Measurements from ENCODE around the gene CNN1.
"Not testable (repeated sequence)": the region's sequence is repeated elsewhere in the genome, so short reads cannot be mapped to it uniquely, and the experiment has no call there.

Gene CNN1

GRCh38 chr19:11564082-11564807, 25.6 kb downstream of the CNN1 start:
- not testable (repeated sequence) for DNase-seq (ENCODE audit: low read depth in 1 of 2, low spot score in 1 of 2)

DNA sequence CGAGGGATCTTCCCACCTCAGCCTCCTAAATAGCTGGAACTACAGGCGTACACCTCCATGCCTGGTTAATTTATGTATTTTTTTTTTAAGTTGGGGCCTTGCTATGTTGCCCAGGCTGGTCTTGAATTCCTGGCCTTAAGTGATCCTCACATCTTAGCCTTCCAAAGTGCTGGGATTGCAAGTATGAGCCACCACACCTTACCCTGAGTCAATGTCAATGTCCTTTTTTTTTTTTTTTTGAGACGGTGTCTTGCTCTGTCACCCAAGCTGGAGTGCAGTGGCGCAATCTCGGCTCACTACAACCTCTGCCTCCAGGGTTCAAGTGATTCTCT, 27.0 kb downstream of the CNN1 start:
- not testable (repeated sequence) for DNase-seq (ENCODE audit: low read depth in 1 of 2, low spot score in 1 of 2)

DNA sequence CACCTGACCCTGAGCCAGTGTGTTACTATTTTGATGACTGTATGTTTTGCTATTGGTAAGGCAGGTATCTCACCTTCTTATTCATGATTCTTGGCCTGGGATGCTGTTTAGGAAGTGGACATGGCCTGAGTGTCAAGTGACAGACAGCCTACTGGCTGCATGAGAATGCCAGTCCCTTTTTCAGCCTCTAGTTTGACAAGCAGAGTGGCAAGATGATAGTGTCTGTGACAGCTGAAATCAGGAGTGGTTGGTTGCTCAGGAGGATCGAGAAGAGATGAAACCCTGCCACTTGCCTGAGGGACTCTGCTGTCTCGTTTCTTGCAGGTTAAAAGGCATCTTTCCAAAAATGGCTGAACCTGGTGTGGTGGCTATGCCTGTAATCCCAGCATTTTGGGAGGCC, 27.5 kb downstream of the CNN1 start:
- DNase-seq (ENCODE audit: low read depth in 1 of 2, low spot score in 1 of 2) = no peak

DNA sequence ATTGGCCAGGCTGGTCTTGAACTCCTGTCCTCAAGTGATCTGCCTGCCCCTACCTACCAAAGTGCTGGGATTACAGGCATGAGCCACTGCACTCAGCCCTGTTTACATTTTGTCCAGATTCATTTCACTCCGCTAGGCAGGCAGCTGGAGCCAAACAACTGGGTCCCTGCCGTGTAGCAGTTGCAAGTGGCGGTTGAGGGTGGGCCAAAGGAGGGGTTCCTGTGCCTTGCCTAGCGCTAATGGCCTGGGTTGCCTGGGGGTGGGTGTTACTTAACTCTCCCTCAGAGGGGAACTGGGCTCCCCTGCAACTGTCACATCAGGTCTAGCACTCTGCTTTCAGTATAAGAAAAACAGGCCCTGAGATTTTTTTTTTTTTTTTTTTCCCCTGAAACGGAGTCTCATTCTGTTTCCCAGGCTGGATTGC, 31.4 kb downstream of the CNN1 start:
- no peak for DNase-seq (ENCODE audit: low read depth in 1 of 2, low spot score in 1 of 2)

- DNase-seq (ENCODE audit: low read depth in 1 of 2, low spot score in 1 of 2) = not testable (repeated sequence)
These were observed 34.7 kb downstream of the CNN1 start for GRCh38 chr19:11573354-11573753.

GRCh38 chr19:11573763-11574162, 35.1 kb downstream of the CNN1 start:
- not testable (repeated sequence) for DNase-seq (ENCODE audit: low read depth in 1 of 2, low spot score in 1 of 2)

DNA sequence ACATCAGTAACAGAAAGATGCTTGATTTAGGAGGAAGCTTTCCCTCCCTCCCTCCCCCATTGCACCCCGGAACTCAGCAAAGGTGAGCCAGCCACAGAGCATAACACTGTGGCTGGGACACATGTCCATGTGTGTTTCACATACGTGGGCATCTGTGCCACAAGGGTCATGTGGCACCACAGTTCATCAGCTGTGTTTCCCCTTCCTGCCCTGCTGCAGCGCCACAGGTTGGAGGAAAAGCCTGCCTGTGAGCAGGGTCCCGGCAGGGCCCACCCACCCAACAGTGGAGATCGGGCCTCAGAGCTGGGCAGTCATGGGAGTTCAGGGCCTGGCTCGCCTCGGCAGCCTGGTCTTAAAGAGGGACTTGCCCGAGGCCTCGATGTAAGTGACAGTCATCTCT, 36.0 kb downstream of the CNN1 start:
- no peak for DNase-seq (ENCODE audit: low read depth in 1 of 2, low spot score in 1 of 2)

- no peak for DNase-seq (ENCODE audit: low read depth in 1 of 2, low spot score in 1 of 2)
These were observed 37.6 kb downstream of the CNN1 start for GRCh38 chr19:11576227-11576626.

DNA sequence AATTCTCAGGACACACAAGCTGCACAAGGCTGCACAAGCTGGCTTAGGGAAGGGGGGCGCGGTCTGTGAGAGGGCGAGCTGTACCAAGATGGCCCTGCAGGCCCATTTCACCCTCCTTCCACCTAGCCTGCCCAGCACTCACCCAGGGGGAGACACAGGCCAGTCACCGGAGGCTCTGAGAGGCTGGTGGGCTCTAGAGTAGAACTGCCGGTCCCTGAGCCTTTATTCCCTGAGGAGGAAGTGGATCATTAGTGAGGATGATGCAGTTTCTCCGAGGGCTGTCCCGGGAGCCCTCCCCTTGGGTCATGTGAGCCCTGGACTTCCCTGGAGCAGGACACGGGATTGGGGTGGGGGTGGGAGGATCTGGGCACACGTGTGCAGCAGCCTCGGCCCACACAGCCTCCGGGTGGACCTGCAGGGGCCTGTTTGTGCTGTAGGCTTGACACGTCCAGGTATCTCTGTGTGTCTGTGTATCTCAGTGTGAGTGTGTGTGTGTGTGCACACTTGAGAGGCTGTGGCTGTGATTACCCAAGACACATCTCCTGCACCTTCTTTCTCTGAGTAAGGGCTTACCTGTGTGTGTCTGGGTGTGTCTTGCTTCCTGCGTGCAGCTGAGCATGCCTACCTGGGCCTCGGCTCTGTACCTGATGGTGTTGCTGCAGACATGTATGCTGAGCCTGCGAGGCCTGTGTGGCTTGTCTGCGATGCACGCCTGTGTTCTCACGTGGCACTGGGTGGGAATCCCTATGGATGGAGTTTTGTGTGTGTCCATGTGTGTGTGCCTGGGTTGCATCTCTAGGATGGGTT, 39.0 kb downstream of the CNN1 start, which contains the start of gene ACP5:
TSS of gene ACP5 (minus strand) at position 195 of the 807 bp plus-strand sequence. CDS start 328 bp downstream, outside the sequence.
- no peak for DNase-seq (ENCODE audit: low read depth in 1 of 2, low spot score in 1 of 2)

GRCh38 chr19:11578258-11579142, 39.8 kb downstream of the CNN1 start:
- DNase-seq (ENCODE audit: low read depth in 1 of 2, low spot score in 1 of 2) = no peak

GRCh38 chr19:11580116-11580515, 41.5 kb downstream of the CNN1 start:
- DNase-seq (ENCODE audit: low read depth in 1 of 2, low spot score in 1 of 2) = no peak

GRCh38 chr19:11581740-11582139, 43.1 kb downstream of the CNN1 start:
- DNase-seq (ENCODE audit: low read depth in 1 of 2, low spot score in 1 of 2) = no peak

DNA sequence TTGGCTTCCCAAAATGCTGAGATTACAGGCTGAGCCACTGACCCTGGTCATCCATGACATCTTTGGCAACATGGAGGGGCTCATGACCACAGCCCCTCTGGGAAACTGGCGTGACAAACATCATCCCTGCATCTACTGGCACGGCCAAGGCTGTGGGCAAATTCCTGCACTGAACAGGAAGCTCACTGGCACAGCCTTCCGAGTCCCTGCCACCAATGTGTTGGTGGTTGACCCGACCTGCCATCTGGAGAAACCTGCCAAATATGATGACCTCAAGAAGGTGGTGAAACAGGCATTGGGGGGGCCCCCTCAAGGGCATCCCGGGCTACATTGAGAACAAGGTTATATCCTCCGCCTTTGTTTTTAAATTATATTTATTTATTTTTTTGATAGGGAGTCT, 47.7 kb downstream of the CNN1 start:
- DNase-seq (ENCODE audit: low read depth in 1 of 2, low spot score in 1 of 2) = no peak

DNA sequence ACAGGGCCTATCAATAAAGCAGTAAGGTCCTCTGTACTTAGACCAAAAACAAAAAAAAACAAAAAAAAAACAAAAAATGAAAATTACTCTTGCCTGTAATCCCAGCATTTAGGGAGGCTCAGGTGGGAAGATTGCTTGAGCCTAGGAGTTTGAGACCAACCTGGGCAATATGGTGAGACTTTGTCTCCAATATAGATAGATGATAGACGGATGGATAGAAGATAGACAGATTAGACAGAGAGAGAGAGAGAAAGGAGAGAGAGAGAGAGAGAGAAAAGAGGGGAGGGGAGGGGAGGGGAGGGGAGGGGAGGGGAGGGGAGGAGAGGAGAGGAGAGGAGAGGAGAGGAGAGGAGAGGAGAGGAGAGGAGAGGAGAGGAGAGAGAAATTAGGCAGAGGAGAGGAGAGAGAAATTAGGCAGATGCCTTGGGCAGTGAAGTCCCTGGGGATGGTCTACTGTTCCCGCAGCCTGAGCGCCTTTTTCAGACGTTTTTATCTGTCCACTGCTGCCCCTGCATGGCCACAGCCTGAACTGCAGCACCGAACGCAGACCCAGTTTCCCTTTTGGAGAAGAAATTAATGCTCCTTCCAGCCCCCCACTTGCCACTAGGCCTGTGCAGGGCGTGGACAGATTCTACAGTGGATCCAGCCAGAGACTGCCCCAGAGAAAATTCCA, 48.8 kb downstream of the CNN1 start:
- DNase-seq (ENCODE audit: low read depth in 1 of 2, low spot score in 1 of 2) = peak; percentile 62

- no peak for DNase-seq (ENCODE audit: low read depth in 1 of 2, low spot score in 1 of 2)
These were observed 49.5 kb downstream of the CNN1 start for GRCh38 chr19:11587975-11588631.

- no peak for DNase-seq (ENCODE audit: low read depth in 1 of 2, low spot score in 1 of 2)
These were observed 55.4 kb downstream of the CNN1 start for GRCh38 chr19:11594084-11594483.

- DNase-seq (ENCODE audit: low read depth in 1 of 2, low spot score in 1 of 2) = no peak
These were observed 57.5 kb downstream of the CNN1 start for GRCh38 chr19:11596156-11596555.

GRCh38 chr19:11597202-11598102, 58.8 kb downstream of the CNN1 start, which contains the start of gene ZNF627:
TSS of gene ZNF627 (plus strand) at chr19:11597483. CDS start at chr19:11597628, 145 bp downstream.
- peak; percentile 94 for DNase-seq (ENCODE audit: low read depth in 1 of 2, low spot score in 1 of 2)

- no peak for DNase-seq (ENCODE audit: low read depth in 1 of 2, low spot score in 1 of 2)
These were observed 59.4 kb downstream of the CNN1 start for GRCh38 chr19:11598103-11598483.

Measured in activated T-helper 1 cell treated with anti-CD3 and anti-CD28 coated beads, Interleukin-2, amount 50 U/mL, for 16 hours (primary cell).